ENCODE data around the gene MRPL3. TPM values are rescaled to one million over a fixed set of nuclear protein-coding genes. Genes with fewer than 3 reads are reported as not detected.

The MRPL3 gene
- total RNA-seq, 1 experiment from 2014 or later = 142 TPM

GRCh38 chr3:131541288-131541687 lies 38.5 kb upstream of the MRPL3 start:
- Histone ChIP-seq H3K4me3 (replicated peaks in 1 of 2; ENCODE audit: low read depth in 1 of 2, low read length in 2 of 2) (no peak overlapping the region), H3K9me3 (ENCODE audit: control insufficient read depth in 1 of 2, insufficient read depth in 1 of 2, low read depth in 1 of 2, low read length in 2 of 2) (no peaks in the 10 kb centered on the region), H4K20me1 (ENCODE audit: insufficient read depth) (no peaks in the 10 kb centered on the region), H3K4me2 (ENCODE audit: low read length) (no peak overlapping the region), H3K4me1 (ENCODE audit: control insufficient read depth in 1 of 2, insufficient read depth in 2 of 2, low read length in 2 of 2) (peaks cover 7 to 14% of the 10 kb centered on the region in 2 experiments), H3K9ac (ENCODE audit: low read length) (no peak overlapping the region), H3K79me2 (ENCODE audit: insufficient read depth, low read length) (no peaks in the 10 kb centered on the region), H3K27ac (ENCODE audit: low read depth, low read length) (no peak overlapping the region), H2AFZ (ENCODE audit: low read depth, low read length, poor library complexity, severe bottlenecking) (no peak overlapping the region), H3K36me3 (ENCODE audit: control insufficient read depth in 1 of 2, insufficient read depth in 2 of 2, low read length in 2 of 2) (no peaks in the 10 kb centered on the region), H3K27me3 (ENCODE audit: insufficient read depth, low read length) (no peaks in the 10 kb centered on the region), H3K9me2 (ENCODE audit: insufficient read depth) (no peaks in the 10 kb centered on the region)
- no peak for ATAC-seq
- ChIA-PET POLR2A (no interaction called here), CTCF (no interaction called here), RAD21 (ENCODE audit: low non-redundant PET in 1 of 2, low total read pairs in 2 of 2, uncharacterized antibody in 2 of 2, unreplicated experiment in 2 of 2) (no interaction called here)
- no peak for DNase-seq (ENCODE audit: low read depth, low spot score)
- intact Hi-C loops (cut with micrococcal nuclease) = no loop called here
- TF ChIP-seq, protein P1, sequence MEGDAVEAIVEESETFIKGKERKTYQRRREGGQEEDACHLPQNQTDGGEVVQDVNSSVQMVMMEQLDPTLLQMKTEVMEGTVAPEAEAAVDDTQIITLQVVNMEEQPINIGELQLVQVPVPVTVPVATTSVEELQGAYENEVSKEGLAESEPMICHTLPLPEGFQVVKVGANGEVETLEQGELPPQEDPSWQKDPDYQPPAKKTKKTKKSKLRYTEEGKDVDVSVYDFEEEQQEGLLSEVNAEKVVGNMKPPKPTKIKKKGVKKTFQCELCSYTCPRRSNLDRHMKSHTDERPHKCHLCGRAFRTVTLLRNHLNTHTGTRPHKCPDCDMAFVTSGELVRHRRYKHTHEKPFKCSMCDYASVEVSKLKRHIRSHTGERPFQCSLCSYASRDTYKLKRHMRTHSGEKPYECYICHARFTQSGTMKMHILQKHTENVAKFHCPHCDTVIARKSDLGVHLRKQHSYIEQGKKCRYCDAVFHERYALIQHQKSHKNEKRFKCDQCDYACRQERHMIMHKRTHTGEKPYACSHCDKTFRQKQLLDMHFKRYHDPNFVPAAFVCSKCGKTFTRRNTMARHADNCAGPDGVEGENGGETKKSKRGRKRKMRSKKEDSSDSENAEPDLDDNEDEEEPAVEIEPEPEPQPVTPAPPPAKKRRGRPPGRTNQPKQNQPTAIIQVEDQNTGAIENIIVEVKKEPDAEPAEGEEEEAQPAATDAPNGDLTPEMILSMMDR (IDR thresholded peaks at IDR 0.05 in 2 of 3, conservative IDR thresholded peaks at IDR 0.05 in 1 of 3; ENCODE audit: borderline replicate concordance in 1 of 3, insufficient read depth in 1 of 3, low read depth in 2 of 3, low read length in 2 of 3) = no peak
- no peak for TF ChIP-seq FOSL1 (IDR thresholded peaks at IDR 0.05; ENCODE audit: low read depth)
- no peak for TF ChIP-seq SIN3A (IDR thresholded peaks at IDR 0.05; ENCODE audit: low read depth)
- no peak for TF ChIP-seq CBX3 (IDR thresholded peaks at IDR 0.05; ENCODE audit: low read depth)
- no peak for TF ChIP-seq ZFX (IDR thresholded peaks at IDR 0.05)
- no peak for TF ChIP-seq YY1 (IDR thresholded peaks at IDR 0.05; ENCODE audit: extremely low read depth, insufficient replicate concordance, low read depth, low read length)
- TF ChIP-seq ZBTB33 (IDR thresholded peaks at IDR 0.05; ENCODE audit: extremely low read depth, insufficient replicate concordance, low read length) = no peak
- TF ChIP-seq ELF1 (IDR thresholded peaks at IDR 0.05; ENCODE audit: borderline replicate concordance, low read depth) = no peak
- no peak for TF ChIP-seq POLR2A (IDR thresholded peaks at IDR 0.05; ENCODE audit: borderline replicate concordance, extremely low read depth, insufficient read depth, insufficient read length)
- no peak for TF ChIP-seq EZH2 (IDR thresholded peaks at IDR 0.05)
- TF ChIP-seq, protein P2, sequence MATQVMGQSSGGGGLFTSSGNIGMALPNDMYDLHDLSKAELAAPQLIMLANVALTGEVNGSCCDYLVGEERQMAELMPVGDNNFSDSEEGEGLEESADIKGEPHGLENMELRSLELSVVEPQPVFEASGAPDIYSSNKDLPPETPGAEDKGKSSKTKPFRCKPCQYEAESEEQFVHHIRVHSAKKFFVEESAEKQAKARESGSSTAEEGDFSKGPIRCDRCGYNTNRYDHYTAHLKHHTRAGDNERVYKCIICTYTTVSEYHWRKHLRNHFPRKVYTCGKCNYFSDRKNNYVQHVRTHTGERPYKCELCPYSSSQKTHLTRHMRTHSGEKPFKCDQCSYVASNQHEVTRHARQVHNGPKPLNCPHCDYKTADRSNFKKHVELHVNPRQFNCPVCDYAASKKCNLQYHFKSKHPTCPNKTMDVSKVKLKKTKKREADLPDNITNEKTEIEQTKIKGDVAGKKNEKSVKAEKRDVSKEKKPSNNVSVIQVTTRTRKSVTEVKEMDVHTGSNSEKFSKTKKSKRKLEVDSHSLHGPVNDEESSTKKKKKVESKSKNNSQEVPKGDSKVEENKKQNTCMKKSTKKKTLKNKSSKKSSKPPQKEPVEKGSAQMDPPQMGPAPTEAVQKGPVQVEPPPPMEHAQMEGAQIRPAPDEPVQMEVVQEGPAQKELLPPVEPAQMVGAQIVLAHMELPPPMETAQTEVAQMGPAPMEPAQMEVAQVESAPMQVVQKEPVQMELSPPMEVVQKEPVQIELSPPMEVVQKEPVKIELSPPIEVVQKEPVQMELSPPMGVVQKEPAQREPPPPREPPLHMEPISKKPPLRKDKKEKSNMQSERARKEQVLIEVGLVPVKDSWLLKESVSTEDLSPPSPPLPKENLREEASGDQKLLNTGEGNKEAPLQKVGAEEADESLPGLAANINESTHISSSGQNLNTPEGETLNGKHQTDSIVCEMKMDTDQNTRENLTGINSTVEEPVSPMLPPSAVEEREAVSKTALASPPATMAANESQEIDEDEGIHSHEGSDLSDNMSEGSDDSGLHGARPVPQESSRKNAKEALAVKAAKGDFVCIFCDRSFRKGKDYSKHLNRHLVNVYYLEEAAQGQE (IDR thresholded peaks at IDR 0.05; ENCODE audit: low read depth) = no peak
- TF ChIP-seq SRF (IDR thresholded peaks at IDR 0.05; ENCODE audit: low read depth) = no peak
- no peak for TF ChIP-seq POLR2AphosphoS5 (IDR thresholded peaks at IDR 0.05; ENCODE audit: low read depth, low read length)
- no peak for TF ChIP-seq SP1 (IDR thresholded peaks at IDR 0.05; ENCODE audit: low read depth)
- no peak for TF ChIP-seq RAD21 (IDR thresholded peaks at IDR 0.05; ENCODE audit: low read depth)
- BruUV-seq (replicated peaks) = no TSS peak

All from HCT116 (cell line).